Daoy (cell line): ENCODE data around the gene RAMP1. TPM values are rescaled to one million over a fixed set of nuclear protein-coding genes. Genes with fewer than 3 reads are reported as not detected.
"Not testable (repeated sequence)": the region's sequence is repeated elsewhere in the genome, so short reads cannot be mapped to it uniquely, and the experiment has no call there.

ENCODE experiments used
- DNase-seq: peaks from one replicate; pipeline ENCODE4 v3.0.0-alpha.2; 2015; ENCODE audit warnings: low read depth
- total RNA-seq: library from RNA; depleted of rRNA; stranded (reverse); fragments of >200 nt; shearing (Covaris generic); gene quantifications from 2 replicates; pipeline ENCODE4 v1.2.3, GENCODE V29; 2014

The RAMP1 gene
- total RNA-seq, 1 experiment from 2014 or later = 12.9 TPM

DNA sequence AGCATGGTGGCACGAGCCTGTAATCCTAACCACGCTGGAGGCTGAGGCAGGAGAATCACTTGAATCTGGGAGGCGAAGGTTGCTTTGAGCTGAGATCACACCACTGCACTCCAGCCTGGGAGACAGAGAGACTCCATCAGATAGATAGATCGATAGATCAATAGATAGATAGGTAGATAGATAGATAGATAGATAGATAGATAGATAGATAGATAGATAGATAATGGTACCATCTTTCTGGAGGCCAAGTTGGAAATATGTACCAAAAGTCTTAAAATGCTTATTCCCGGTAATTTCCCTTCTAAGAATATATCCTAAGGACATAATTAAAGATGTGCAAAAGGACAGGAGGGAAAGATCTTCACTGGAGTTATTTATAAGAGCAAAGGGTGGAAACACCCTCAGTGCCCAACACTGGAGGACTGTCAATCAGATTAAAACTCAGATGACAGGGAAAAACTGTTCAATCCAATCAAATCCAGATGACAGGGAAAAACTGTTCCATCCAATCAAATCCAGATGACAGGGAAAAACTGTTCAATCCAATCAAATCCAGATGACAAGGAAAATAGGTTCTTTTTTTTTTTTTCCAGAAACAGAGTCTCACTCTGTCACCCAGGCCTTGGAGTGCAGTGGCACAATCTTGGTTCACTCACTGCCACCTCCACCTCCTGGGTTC lies 58.4 kb downstream of the RAMP1 start:
- DNase-seq = no peak

DNA sequence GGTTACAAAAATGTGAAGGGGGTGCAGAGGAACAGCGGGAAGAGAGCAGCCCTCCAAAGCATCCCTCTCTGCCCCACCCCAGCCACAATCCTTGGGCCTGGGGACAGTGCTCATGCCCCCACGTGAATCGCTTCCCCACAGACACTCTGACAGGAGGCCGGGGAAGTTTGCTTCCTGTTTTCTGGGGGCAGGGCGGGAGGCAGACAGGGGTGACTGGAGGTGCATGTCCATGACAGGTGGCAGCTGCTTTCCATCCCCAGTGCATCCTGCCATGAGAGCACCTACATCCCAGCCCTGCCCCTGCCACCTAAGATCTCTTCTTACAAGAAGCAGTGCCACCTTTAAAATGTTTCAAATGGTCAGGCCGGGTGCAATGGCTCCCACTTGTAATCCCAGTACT lies 60.2 kb downstream of the RAMP1 start:
- no peak for DNase-seq

DNA sequence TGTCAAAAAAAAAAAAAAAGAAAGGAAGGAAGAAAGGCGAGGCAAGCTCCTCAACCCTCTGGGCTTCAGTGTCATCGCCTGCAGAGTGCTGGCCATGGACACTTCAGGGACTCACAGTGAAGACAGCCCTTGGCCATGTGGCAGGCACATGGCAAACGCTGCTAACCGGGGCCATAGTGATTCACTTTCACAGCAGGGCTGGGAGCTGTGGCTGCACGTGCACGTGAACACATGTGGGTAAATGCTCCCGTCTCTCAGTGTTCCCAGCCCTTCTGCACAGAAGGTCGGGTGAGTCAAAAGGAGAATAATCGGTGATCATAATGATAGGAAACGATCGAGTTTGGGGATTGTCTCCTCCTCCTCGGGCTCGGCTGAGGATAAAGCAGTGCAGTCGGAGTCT lies 61.2 kb downstream of the RAMP1 start:
- peak; percentile 44 for DNase-seq

DNA sequence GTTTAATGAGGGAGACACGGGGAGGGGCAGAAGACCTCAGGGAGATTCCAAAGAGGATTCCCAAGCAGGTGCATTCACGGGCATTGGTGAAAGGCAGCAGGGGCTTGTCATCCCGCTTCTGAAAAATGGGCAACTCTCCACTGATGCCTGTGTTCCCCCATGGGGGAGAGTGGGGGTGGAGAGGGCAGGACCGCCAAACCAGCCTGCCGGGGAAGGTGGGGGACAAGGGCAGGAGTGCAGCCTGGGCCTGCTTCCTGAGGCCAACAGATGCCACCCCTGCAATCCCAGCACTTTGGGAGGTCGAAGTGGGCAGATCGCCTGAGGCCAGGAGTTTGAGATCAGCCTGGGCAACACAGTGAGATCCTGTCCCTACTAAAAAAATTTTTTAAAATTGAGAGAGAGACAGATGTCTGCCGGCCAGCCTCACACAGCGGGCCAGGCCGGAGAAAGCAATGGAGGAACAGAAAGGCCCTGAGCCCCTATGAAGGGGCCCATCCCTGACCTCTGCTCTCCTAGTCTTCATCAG lies 62.6 kb downstream of the RAMP1 start:
- DNase-seq = no peak

DNA sequence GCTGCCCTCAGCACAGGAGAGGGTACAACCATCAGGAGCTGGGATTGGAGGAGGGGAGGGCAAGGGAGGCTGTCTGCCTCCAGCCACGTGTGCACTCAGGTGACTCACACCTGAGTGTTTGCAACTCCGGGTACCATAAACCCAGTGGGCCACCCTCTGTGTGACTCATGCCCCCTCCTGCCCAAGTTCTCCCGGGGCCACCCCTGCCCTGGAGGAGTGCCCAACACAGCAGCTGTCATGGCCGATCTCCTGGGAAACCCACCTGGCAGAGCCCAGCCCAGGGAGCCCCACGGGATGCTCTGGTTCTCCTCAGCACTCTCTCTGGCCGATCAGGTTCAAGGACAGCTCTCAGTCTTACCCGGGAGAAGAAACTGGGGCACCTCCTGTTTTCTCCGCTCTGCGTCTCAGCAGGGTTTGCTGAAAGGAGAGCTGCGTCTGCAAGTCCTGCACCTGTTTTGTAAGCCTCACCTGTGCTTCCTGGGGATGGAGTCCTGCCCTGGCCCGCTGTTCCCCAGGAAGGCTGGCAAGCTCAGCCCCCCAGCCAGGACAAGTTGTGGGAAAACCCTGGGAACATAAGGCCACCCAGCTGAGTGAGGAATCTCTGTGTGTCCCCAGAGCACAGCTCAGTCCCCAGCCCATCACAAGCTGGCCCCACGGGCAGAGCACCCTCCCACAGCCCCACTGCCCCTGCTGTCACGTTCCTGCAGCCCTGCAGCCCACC lies 63.4 kb downstream of the RAMP1 start:
- peak; percentile 49 for DNase-seq

DNA sequence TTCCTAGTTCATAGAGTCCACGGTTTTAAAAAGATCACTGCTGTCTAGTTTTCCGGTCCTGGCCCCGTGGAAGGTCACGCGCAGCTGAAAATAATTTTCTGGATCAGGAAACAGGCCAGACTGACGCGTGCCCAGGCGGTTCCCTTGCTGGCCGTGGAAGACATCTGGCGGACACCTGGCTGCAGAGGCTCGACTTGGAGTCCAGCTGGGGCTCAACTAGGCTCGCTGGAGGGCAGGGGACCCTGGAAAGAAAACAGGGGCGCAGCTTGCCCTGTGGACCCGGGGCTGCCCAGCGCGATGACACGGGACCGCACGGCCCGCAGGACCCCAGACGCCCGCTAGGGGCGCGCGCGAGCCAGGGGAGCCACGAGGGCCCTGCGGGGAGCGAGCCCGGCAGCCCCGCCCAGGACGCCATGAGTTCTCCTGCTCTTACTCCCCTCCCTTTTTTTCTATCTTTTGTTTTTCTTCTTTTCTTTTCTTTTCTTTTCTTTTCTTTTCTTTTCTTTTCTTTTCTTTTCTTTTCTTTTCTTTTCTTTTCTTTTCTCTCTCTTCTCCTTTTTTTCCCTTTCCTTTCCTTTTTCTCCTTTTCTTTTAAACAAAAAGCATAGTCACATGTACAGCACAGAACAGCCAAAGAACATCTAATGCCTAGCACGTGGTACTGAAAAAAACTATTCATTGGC lies 64.2 kb downstream of the RAMP1 start:
- DNase-seq = peak; percentile 43

DNA sequence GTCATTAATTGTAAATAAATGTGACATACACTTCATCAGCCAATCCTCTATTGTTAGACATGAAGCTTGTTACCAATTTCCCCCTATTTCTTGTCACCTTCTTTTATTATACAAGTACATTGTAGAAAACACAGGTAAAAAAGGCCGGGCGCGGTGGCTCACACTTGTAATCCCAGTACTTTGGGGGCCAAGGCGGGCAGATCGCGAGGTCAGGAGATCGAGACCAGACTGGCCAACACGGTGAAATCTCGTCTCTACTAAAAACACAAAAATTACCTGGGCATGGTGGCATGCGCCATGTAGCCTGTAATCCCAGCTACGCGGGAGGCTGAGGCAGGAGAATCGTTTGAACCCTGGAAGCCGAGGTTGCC lies 64.7 kb downstream of the RAMP1 start:
- DNase-seq = no peak

DNA sequence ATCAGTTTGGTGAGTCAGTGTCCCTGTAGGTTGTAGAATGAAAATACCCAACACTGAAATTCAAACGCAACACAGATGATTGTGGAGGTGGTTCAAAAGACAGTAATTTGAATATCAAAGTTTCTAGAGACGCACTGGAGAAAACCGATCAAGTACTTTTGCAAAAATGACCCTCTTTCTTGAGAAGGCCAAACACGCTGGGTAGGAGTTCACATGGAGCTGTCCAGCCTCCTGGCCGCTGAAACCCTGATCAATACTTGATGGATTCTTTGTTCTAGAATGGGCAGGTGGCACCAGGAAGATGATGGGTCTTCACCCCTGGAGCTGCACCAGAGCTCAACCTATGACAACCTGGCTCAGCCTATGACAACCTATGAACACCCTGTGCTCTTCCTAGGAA lies 67.7 kb downstream of the RAMP1 start:
- no peak for DNase-seq

DNA sequence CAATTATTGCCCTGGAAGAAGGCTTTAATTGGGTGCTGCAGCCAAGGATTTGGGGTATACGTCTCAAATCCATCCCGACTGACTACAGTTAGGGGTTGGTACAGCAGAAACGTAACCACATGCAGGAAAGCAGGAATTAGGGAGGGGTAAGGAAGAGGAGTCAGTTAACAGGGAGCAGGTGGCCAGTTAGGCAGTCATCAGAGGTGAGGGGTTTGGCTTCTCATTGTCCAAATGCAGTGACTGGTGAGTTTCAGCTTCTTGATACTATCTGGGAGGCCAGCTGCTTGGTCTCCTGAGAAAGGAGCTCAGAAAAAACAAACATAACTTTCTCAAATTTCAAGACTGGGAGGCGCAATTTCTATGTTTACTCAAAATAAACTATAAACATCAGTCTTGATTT lies 68.6 kb downstream of the RAMP1 start:
- DNase-seq = no peak

DNA sequence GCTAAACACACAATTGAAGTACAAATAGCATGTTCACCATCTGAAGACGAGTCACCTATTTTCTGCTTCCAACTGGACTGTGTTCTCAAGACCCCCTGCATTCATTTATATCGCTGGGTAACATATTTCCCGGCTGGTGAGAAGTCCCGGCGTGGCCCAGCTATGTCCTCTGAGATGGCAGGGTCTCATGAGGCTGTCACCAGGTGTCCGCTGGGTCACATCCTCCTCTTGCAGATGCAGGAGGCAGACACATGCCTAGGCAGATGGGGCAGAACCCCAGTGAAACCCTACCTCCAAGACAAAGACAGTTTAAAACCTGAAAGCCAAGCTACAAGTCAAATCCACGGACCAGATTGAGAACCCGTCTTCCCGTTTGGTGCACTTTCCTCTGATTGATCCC lies 70.6 kb downstream of the RAMP1 start:
- no peak for DNase-seq

DNA sequence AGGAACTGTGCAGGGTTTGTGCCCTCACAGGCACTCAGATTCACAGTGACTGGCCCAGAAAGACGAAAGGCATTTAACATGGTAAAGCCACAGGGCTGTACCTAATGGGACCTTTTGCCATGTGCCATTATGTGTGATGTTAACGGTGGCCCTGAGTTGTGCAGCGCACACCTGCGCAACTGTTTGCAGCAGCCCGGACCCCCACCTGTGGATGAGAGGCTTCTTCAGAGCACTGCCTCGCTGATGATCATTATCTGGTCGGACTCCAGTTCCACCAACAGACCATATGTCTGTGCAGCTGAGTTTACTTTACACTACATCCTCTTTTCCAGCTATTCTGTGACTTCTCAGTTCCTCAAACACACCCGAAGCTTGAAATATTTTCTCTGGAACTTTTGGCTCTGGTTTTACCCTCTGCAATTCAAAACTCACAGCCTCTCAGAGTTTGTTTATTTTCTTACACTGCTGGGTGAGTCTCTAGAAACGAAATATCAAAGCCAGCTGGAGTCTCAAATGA lies 71.8 kb downstream of the RAMP1 start:
- no peak for DNase-seq

DNA sequence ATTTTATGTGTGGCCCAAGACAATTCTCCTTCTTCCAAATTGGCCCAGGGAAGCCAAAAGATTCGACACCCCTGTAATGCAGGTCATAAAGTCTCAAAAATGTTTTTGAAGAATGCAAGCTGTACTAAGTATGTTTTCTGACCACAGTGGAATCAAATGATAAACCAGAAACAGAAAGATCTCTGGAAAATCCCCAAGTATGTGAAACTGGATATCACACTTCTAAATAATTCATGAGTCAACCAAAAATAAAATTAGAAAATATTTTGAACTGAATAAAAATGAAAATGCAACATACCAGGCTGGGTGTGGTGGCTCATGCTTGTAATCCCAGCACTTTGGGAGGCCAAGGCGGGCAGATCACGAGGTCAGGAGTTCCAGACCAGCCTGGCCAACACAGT lies 73.3 kb downstream of the RAMP1 start:
- DNase-seq = no peak

DNA sequence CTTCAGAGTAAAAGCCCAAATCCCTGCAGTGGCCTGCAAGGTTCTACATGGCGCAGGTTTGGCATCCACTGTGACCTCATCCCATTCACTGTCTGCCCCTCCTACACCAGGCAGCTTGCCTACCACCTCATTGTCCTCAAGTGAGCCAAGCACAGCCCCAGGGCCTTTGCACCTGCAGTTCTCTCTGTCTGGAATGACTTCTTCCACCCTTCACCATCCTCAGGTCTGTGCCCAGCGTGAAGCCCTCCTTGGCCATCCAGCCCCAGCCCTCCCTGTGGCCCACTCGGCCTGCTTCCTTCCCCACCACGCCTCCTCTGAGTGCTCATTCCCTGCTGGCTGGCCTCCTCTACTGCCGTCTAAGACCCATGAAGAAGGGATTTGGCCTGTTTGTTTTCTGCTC lies 74.8 kb downstream of the RAMP1 start:
- DNase-seq = no peak

DNA sequence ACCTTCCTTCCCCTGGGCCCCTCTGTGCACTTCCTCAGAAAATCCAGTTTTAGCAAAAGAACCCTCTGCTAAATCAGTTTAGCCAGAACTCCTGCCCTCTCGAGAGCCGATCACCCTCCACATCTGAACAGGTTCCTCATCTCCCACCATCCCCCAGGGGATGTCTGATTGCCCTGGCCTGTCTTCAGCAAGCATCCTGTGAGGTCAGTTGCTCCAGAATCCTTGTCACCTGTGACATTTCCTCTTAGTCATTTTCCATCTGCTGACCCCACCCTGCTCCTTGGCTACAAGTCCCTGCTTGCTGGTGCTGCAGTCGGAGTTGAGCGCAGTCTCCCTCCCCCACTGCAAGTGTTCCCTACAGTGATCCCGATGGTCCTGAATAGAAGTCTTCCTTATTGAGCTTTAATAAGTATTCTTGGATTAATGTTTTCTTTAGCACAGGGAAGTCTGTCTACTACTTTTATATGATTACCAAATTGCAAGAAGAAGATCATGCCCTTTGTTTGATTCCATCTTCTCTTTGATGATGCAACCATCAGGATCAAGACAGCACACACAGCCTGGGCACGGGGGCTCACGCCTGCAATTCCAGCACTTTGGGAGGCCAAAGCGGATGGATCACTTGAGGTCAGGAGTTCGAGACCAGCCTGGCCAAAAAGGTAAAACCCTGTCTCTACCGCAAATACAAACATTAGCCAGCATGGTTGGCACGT lies 76.5 kb downstream of the RAMP1 start:
- DNase-seq = no peak

DNA sequence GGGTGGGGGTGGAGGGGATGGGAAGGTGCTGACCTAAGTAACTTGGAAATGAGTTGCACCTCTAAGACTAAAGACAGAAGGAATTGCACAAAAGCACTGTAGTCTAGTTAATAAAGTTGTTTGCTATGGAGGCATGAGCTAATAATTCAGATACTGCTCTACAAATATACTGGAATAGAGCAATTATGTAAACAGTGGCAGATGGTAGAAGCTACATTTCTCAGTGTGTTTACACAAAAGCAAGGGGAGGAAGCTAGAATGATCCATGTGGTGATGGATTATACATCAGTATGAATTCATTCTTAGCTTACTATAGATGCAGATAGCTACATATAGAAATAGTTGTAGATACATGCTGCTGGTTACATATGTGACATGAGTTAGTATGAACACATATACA lies 79.8 kb downstream of the RAMP1 start:
- no peak for DNase-seq

DNA sequence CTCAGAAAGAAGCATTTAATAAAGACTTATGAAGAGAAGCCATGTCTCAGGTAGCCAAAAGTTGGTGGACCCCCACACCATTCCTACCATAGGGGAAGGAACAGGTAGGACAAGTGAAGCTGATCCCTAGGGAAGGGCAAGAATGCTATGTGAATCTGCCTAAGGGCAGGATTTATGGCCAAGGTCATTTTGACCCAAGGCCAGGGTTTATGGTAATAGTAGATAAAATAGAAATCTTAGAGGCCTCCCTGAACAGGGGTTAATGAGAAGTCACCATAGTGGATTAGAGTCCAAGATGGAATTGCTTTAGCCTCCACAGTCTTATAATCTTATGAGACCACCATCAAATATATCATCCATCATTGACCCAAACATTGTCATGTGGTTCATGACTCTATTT lies 81.4 kb downstream of the RAMP1 start:
- DNase-seq = no peak

DNA sequence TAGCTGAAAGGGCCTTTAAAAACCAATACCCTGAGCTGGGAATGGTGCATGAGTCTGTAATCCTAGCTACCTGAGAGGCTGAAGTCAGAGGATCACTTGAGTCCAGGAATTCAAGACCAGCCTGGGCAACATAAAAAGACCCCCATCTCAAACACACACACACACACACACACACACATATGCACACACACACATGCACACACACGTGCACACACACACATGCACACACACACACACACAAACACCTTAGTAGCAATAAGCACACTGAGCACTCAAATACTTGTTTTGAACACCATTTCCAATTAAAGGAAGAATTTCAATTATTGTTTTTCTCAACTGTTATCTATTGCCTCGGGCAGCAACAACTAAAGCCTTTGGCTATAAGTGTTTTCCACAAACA lies 81.8 kb downstream of the RAMP1 start:
- DNase-seq = no peak

DNA sequence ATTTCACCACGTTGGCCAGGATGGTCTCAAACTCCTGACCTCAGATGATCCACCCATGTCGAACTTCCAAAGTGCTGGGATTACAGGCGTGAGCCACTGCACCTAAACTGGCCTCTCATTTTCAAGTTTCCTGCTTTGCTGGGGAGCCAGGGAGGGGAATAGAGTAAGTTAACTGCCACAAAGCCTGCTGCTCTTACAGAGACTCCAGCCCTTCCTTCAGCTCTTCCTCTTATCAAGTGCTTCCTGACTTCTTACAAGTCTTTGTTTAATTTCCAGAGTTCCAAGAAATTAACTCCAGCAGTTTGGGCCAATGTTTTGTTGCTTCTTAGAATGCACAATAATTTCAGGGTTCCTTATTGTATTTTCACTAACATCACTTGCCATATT lies 83.1 kb downstream of the RAMP1 start:
- DNase-seq = no peak

DNA sequence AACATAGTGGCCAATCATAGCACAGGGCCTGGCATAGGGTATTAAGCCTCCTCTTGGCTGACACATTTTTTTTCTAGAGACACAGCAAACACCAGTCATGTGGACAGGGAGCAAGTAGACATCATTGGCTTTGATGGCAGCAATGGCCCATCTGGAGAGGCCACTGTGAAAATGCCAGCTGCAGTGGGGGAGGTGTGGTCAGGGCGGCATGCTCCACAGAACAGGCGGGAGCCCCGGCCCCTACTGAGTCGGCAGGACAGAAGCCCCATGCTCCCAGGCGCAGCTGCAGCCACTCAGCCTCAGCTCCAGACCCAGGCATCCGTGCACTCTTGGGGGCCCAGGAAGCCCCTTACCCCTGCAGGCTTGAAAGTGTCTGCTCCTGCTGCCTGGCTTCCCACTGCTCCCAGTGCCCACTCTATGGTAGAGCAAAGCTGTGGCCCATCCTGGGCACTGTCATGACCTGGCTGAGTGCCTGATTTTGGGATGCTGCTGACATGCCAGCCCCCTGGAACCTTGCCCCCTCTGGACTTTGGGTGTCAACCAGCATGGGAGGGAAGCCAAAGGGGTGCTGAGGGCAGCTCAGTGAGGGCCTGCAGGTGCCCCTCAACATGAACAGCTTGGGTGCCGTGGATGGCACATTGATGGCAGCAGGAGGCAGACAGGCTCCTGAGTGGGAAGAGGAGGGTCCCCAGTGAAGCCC lies 84.1 kb downstream of the RAMP1 start:
- DNase-seq = no peak

DNA sequence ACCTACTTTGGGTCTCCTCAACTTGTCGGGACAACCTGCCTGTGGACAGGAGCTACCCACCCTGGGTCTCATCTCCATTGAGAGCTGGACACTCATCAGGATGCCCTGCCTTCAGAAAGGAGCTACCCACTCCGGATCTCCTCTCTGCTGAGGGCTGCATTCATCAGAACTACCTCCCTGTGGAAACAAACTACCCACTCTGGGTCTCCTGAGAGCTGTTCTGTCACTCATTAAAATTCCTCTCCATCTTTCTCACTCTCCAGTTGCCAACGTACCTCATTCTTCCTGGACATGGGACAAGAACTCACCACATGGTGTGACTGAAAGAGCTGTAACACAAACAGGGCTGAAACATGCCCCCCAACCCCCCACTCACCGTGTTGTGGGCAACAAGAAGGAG lies 84.9 kb downstream of the RAMP1 start:
- DNase-seq = no peak

DNA sequence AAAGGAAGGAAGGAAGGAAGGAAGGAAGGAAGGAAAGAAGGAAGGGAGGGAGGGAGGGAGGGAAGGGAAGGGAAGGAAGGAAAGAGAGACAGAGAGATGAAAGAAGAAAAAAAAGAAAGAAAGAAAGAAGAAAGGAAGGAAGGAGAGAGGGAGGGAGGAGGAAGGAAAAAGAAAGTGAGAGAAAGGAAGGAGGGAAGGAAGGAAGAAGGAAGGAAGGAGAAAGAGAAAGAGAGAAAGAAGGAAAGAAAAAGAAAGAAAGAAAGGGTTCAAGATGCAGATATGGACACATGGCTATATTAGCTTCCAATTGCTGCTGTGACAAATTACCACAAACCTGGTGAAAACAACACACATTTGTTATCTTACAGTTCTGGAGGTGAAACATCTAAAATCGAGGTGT lies 87.0 kb downstream of the RAMP1 start:
- DNase-seq = no peak

DNA sequence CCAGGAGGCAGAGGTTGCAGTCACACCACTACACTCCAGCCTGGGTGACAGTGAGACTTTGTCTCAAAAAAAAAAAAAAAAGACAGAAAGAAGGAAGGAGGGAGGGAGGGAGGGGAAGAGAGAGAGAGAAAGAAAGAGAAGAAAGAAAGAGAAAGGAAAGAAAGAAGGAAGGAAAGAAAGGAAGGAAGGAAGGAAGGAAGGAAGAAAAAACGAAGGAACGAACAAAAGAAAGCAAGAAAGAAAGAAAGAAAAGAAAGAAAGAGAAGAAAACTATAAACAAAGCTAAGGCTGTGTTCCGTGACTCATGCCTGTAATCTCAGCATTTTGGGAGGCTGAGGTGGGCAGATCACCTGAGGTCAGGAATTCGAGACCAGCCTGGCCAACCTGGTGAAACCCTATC lies 91.9 kb downstream of the RAMP1 start:
- DNase-seq = not testable (repeated sequence)
